ENCODE measurements around the gene ACOT8. TPM values are rescaled to one million over a fixed set of nuclear protein-coding genes. Genes with fewer than 3 reads are reported as not detected.

ACOT8 gene
- total and polyA plus RNA-seq, 12 donors, result 21.3 to 46.6 (median 28.1) TPM

GRCh38 chr20:45897692-45898091, 40.5 kb upstream of the ACOT8 start:
- DNase-seq, result no peak
- no peak overlapping the region for H3K4me3 ChIP-seq
- no peak for TF ChIP-seq CTCF (IDR thresholded peaks at IDR 0.05)
- H3K27me3 ChIP-seq, result no peaks in the 10 kb centered on the region
- H3K9me3 ChIP-seq, result no peaks in the 10 kb centered on the region
- peaks cover 0 to 100% (median 68%) of the 10 kb centered on the region in 9 donors for H3K36me3 ChIP-seq
- no peak for ATAC-seq
- H3K27ac ChIP-seq, result no peak overlapping the region
- intact Hi-C loops (cut with DNase I), result loop anchor here in 1 of 10 donors (10.0 kb wide), 1 partner anchor 67 kb away; no protein-coding TSS in a partner anchor
- 91 to 93% methylated on average over 7 of the region's 7 CpGs for WGBS, 2 donors
- peaks cover 0 to 14% (median 3%) of the 10 kb centered on the region in 9 donors for H3K4me1 ChIP-seq

GRCh38 chr20:45897289-45897688, 40.1 kb upstream of the ACOT8 start:
- DNase-seq, result no peak
- H3K4me3 ChIP-seq, result no peak overlapping the region
- intact Hi-C loops (cut with DNase I), result loop anchor here in 1 of 10 donors (10.0 kb wide), 1 partner anchor 68 kb away; no protein-coding TSS in a partner anchor
- no peak overlapping the region for H3K27ac ChIP-seq
- 75 to 84% methylated on average over 2 of the region's 2 CpGs for WGBS, 2 donors
- no peak for TF ChIP-seq CTCF (IDR thresholded peaks at IDR 0.05)
- peaks cover 0 to 18% (median 7%) of the 10 kb centered on the region in 9 donors for H3K4me1 ChIP-seq
- ATAC-seq, result no peak
- peaks cover 0 to 99% (median 69%) of the 10 kb centered on the region in 9 donors for H3K36me3 ChIP-seq
- H3K9me3 ChIP-seq, result no peaks in the 10 kb centered on the region
- H3K27me3 ChIP-seq, result no peaks in the 10 kb centered on the region

- intact Hi-C loops (cut with DNase I), result loop anchor here in 1 of 10 donors (10.0 kb wide), 1 partner anchor 68 kb away; no protein-coding TSS in a partner anchor
- DNase-seq, result no peak
- no peaks in the 10 kb centered on the region for H3K27me3 ChIP-seq
- H3K4me3 ChIP-seq, result no peak overlapping the region
- no peaks in the 10 kb centered on the region for H3K9me3 ChIP-seq
- ATAC-seq, result no peak
- WGBS, 2 donors, result 93 to 95% methylated on average over 14 of the region's 14 CpGs
- H3K36me3 ChIP-seq, result peaks cover 0 to 93% (median 66%) of the 10 kb centered on the region in 9 donors
- no peak for TF ChIP-seq CTCF (IDR thresholded peaks at IDR 0.05)
- peaks cover 5 to 24% (median 13%) of the 10 kb centered on the region in 9 donors for H3K4me1 ChIP-seq
- H3K27ac ChIP-seq, result no peak overlapping the region
Observed at GRCh38 chr20:45896641-45897161, 39.5 kb upstream of the ACOT8 start.

- peaks cover 0 to 74% (median 60%) of the 10 kb centered on the region in 9 donors for H3K36me3 ChIP-seq
- no peaks in the 10 kb centered on the region for H3K9me3 ChIP-seq
- no peak for DNase-seq
- no peak for TF ChIP-seq CTCF (IDR thresholded peaks at IDR 0.05)
- H3K4me1 ChIP-seq, result peaks cover 8 to 38% (median 20%) of the 10 kb centered on the region in 9 donors
- ATAC-seq, result no peak
- 79 to 85% methylated on average over 12 of the region's 12 CpGs for WGBS, 2 donors
- intact Hi-C loops (cut with DNase I), result loop anchor here in 2 of 10 donors (5.0 to 10.0 kb wide), 2 partner anchors 70 to 73 kb away; no protein-coding TSS in a partner anchor
- H3K4me3 ChIP-seq, result no peak overlapping the region
- H3K27ac ChIP-seq, result no peak overlapping the region
- H3K27me3 ChIP-seq, result no peaks in the 10 kb centered on the region
Observed at GRCh38 chr20:45894797-45895196, 37.6 kb upstream of the ACOT8 start.

All from heart right ventricle (tissue), 16 donors.